Esophagus squamous epithelium (tissue), 5 donors: ENCODE results near the gene RORC. TPM values are rescaled to one million over a fixed set of nuclear protein-coding genes. Genes with fewer than 3 reads are reported as not detected.

ENCODE experiments used
- DNase-seq: peaks from one replicate; lab custom pipeline; 2025; lab: John Stamatoyannopoulos, UW
- H3K27ac ChIP-seq, 4 donors: fragments of 200-600 bp; sonication (generic); one replicate each; pipeline ENCODE4 v1.5.1; 2016 to 2019; ENCODE audit warnings: mild to moderate bottlenecking in 1 of 4
- H3K27me3 ChIP-seq, 4 donors: fragments of 200-600 bp; sonication (generic); 1 replicate in 3 of 4; 2 replicates in 1 of 4; pipeline versions ENCODE4 v1.5.1 to v1.6.0; 2017 to 2021; ENCODE audit warnings: antibody characterized with exemption in 1 of 4
- H3K36me3 ChIP-seq, 3 donors: fragments of 200-600 bp; sonication (generic); one replicate each; pipeline ENCODE4 v1.5.1; 2016 to 2019
- H3K4me1 ChIP-seq, 3 donors: fragments of 200-600 bp; sonication (generic); one replicate each; pipeline ENCODE4 v1.5.1; 2017 to 2019
- H3K4me3 ChIP-seq, 4 donors: fragments of 200-600 bp; sonication (generic); 1 replicate in 3 of 4; 2 replicates in 1 of 4; pipeline ENCODE4 v1.5.1; 2016 to 2019; ENCODE audit warnings: mild to moderate bottlenecking in 2 of 4, moderate library complexity in 1 of 4
- H3K9me3 ChIP-seq, 3 donors: fragments of 200-600 bp; sonication (generic); one replicate each; pipeline ENCODE4 v1.5.1; 2016 to 2019
- CTCF ChIP-seq, 6 experiments: fragments of 450-650 bp in 4 of 6; fragments of 200-600 bp in 2 of 6; sonication (generic) in 2 of 6; IDR thresholded peaks; one replicate each; pipeline ENCODE4 v1.5.1; 2016 to 2019; ENCODE audit warnings: antibody characterized with exemption in 6 of 6, mild to moderate bottlenecking in 4 of 6, moderate library complexity in 4 of 6
- POLR2A ChIP-seq, 4 donors: fragments of 450-650 bp; IDR thresholded peaks; one replicate each; pipeline ENCODE4 v1.6.1; 2017; ENCODE audit warnings: antibody characterized with exemption in 4 of 4, mild to moderate bottlenecking in 4 of 4, moderate library complexity in 3 of 4
- WGBS, 2 donors: methylation state at CpG; one replicate each; pipeline ENCODE4 v1.1.5; 2018; 5-methylcytosine and 5-hydroxymethylcytosine counted together
- intact Hi-C: fragments of 100-400 bp; cut with DNase I; formaldehyde crosslinking; loops from one replicate; pipeline ENCODE4 v1.15.0; 2022
- total RNA-seq, 4 donors: library from RNA; depleted of rRNA; stranded (reverse); fragments of >200 nt; gene quantifications; one replicate each; pipeline ENCODE4 v1.1.0, GENCODE V29; 2016
- donor health status: DM: yes; HTN: yes; CAD: no.

Gene RORC
- total RNA-seq, 4 donors from 2014 or later: 0.75 to 11.5 (median 5.3) TPM

- H3K36me3 ChIP-seq: peaks cover 0 to 3% (median 0%) of the 10 kb centered on the region in 3 donors
- no peak for TF ChIP-seq CTCF (IDR thresholded peaks at IDR 0.05)
- no peak for TF ChIP-seq POLR2A (IDR thresholded peaks at IDR 0.05)
- peaks cover 0 to 5% (median 0%) of the 10 kb centered on the region in 4 donors for H3K27me3 ChIP-seq
- peaks cover 0 to 43% (median 26%) of the 10 kb centered on the region in 3 donors for H3K4me1 ChIP-seq
- H3K4me3 ChIP-seq: no peak overlapping the region
- no peak overlapping the region for H3K27ac ChIP-seq
- no peak for DNase-seq
- intact Hi-C loops: no loop called here
- 75 to 96% methylated on average over 3 to 11 of the region's 12 CpGs for WGBS, 2 donors
- H3K9me3 ChIP-seq: no peaks in the 10 kb centered on the region
These were observed 12.3 kb downstream of the RORC start for GRCh38 chr1:151819227-151819835.

- intact Hi-C loops: no loop called here
- no peaks in the 10 kb centered on the region for H3K9me3 ChIP-seq
- peaks cover 0 to 3% (median 0%) of the 10 kb centered on the region in 3 donors for H3K36me3 ChIP-seq
- no peak overlapping the region for H3K4me3 ChIP-seq
- H3K27ac ChIP-seq: peak overlapping the region in 2 of 4 donors; percentile 14 to 21
- H3K27me3 ChIP-seq: no peaks in the 10 kb centered on the region
- no peak for DNase-seq
- TF ChIP-seq POLR2A (IDR thresholded peaks at IDR 0.05): no peak
- 7 to 40% methylated on average over 1 to 2 of the region's 7 CpGs for WGBS, 2 donors
- peaks cover 0 to 43% (median 26%) of the 10 kb centered on the region in 3 donors for H3K4me1 ChIP-seq
These were observed 14.3 kb downstream of the RORC start for GRCh38 chr1:151817353-151817730.

DNA sequence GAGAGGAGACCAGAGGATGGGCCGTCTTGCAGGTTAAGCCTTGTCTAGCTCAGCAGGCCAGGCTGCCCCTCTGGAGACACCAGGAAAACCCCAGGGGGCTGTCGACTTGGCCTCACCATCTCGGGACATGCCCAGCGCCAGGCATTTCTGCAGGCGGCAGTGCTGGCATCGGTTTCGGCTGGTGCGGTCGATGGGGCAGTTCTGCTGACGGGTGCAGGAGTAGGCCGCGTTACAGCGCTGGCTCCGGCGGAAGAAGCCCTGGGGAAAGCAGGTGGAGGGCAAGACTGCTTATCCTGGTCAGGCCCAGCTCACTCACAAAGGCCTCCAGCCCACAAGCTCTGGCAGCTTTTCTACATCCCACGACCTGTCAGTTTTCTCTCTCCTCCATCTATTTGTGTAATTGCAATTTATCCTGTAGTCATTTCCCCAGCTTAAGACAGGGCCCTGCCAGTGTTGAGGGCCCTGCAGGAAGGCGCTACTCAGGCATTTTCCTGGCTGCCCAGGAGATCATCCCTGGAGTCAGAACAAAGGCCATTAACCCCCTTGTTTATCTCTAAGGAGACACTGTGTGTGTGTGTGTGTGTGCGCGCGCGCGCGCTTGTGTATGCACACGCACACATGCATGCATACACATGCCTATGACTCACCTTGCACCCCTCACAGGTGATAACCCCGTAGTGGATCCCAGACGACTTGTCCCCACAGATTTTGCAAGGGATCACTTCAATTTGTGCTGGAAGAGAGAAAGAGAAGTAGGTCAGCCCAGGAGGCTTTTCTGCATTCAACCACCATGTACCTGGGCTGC lies 14.9 kb downstream of the RORC start:
- 47 to 72% methylated on average over 17 to 21 of the region's 26 CpGs for WGBS, 2 donors
- H3K36me3 ChIP-seq: peaks cover 0 to 3% (median 0%) of the 10 kb centered on the region in 3 donors
- no peak for TF ChIP-seq CTCF (IDR thresholded peaks at IDR 0.05)
- TF ChIP-seq POLR2A (IDR thresholded peaks at IDR 0.05): no peak
- H3K9me3 ChIP-seq: no peaks in the 10 kb centered on the region
- DNase-seq: no peak
- H3K4me1 ChIP-seq: peaks cover 0 to 43% (median 26%) of the 10 kb centered on the region in 3 donors
- intact Hi-C loops: no loop called here
- H3K4me3 ChIP-seq: no peak overlapping the region
- H3K27ac ChIP-seq: peak overlapping the region in 2 of 4 donors; percentile 14 to 21
- H3K27me3 ChIP-seq: no peaks in the 10 kb centered on the region

DNA sequence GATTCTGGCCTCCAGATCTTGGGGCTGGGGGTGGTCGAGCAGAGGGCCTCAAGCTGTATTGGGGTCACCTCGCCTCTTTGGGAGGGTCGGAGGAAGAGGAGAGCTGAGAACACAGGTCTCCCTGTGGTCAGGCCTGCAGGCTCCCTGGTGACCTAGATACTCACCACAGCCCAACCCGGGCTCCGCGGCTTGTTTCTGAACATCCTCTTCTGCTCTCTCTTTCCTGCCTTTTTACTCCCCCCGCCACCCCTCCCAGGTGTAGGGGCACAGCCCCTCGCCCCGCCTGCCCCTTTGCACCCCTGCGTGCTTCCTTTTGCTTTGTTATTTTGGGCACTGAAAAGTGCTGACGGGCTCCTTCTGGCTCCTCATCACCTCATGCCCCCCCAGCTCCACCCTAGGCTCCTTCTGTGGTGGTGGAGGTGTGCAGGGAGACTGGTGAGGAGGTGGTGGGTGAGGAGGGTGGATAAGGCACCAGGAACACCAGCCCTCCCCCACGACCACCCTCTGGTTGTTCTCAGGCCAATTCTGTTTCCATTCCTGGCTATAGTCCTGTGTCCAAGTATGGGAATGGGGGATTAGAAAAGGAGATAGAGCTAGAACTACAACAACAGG lies 15.8 kb downstream of the RORC start:
- peaks cover 0 to 3% (median 0%) of the 10 kb centered on the region in 3 donors for H3K36me3 ChIP-seq
- no peak for TF ChIP-seq CTCF (IDR thresholded peaks at IDR 0.05)
- no peak for TF ChIP-seq POLR2A (IDR thresholded peaks at IDR 0.05)
- no peak for DNase-seq
- H3K27ac ChIP-seq: no peak overlapping the region
- WGBS, 2 donors: 52 to 61% methylated on average over 9 to 11 of the region's 12 CpGs
- peaks cover 0 to 36% (median 24%) of the 10 kb centered on the region in 3 donors for H3K4me1 ChIP-seq
- H3K27me3 ChIP-seq: no peaks in the 10 kb centered on the region
- H3K9me3 ChIP-seq: no peaks in the 10 kb centered on the region
- H3K4me3 ChIP-seq: no peak overlapping the region
- intact Hi-C loops: no loop called here

GRCh38 chr1:151814971-151815545 lies 16.5 kb downstream of the RORC start:
- DNase-seq: no peak
- Histone ChIP-seq H3K36me3 (peaks cover 0 to 3% (median 0%) of the 10 kb centered on the region in 3 donors), H3K4me3 (no peak overlapping the region), H3K4me1 (peaks cover 0 to 29% (median 17%) of the 10 kb centered on the region in 3 donors), H3K27ac (no peak overlapping the region), H3K9me3 (no peaks in the 10 kb centered on the region), H3K27me3 (no peaks in the 10 kb centered on the region)
- no peak for TF ChIP-seq CTCF (IDR thresholded peaks at IDR 0.05)
- TF ChIP-seq POLR2A (IDR thresholded peaks at IDR 0.05): no peak
- WGBS, 2 donors: 86% methylated on average over 2 of the region's 8 CpGs; no CpG with 5 or more reads in 1 of the 2 donors
- intact Hi-C loops: no loop called here
